ENCODE results near the gene KIF21A.

DNA sequence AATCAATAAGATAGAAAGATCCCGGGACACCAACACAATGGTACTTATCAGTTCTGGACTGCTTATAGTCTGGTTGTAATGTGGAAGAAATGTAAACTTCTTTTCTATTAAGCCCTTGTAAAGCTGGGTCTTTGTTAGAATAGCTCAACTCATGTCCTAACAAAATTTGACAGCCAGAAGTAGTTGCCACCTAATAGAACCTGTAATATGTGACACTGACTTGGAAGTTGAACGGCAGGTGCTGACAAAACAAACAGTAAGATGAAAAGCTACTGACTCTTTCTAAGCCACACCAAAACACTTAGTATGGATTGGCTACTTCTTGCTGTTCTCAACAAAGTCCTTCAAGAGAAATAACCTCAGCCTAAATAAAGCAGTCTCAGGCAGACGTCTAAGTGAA, 56.6 kb downstream of the KIF21A start:
- TF ChIP-seq, protein P1, sequence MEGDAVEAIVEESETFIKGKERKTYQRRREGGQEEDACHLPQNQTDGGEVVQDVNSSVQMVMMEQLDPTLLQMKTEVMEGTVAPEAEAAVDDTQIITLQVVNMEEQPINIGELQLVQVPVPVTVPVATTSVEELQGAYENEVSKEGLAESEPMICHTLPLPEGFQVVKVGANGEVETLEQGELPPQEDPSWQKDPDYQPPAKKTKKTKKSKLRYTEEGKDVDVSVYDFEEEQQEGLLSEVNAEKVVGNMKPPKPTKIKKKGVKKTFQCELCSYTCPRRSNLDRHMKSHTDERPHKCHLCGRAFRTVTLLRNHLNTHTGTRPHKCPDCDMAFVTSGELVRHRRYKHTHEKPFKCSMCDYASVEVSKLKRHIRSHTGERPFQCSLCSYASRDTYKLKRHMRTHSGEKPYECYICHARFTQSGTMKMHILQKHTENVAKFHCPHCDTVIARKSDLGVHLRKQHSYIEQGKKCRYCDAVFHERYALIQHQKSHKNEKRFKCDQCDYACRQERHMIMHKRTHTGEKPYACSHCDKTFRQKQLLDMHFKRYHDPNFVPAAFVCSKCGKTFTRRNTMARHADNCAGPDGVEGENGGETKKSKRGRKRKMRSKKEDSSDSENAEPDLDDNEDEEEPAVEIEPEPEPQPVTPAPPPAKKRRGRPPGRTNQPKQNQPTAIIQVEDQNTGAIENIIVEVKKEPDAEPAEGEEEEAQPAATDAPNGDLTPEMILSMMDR (IDR thresholded peaks at IDR 0.05) = no peak
- no peak for TF ChIP-seq POLR2A (IDR thresholded peaks at IDR 0.05)
